Naive B cell (primary cell): Measurements from ENCODE around the gene STPG3. TPM values are rescaled to one million over a fixed set of nuclear protein-coding genes. Genes with fewer than 3 reads are reported as not detected.

Source experiments
- ATAC-seq, 2 donors: fragments of 150-1000 bp; cut with Tn5 transposase; 2 replicates each; pipeline ENCODE4 v1.10.0; 2021; ENCODE audit warnings: low read depth in 2 of 2, mild to moderate bottlenecking in 2 of 2, moderate library complexity in 2 of 2
- DNase-seq: peaks from one replicate; pipeline ENCODE4 v3.0.0; 2022
- H3K27ac Mint-ChIP-seq, 6 donors: one replicate each; pipeline ENCODE4 v1.8.0; 2020 to 2022; ENCODE audit warnings: mild to moderate bottlenecking in 6 of 6, mixed read lengths in 6 of 6, moderate library complexity in 5 of 6, inconsistent platforms in 2 of 6
- H3K27me3 Mint-ChIP-seq, 3 donors: one replicate each; pipeline ENCODE4 v1.8.0; 2021 to 2022; ENCODE audit warnings: mixed read lengths in 3 of 3, mild to moderate bottlenecking in 1 of 3
- H3K36me3 Mint-ChIP-seq, 2 donors: one replicate each; pipeline ENCODE4 v1.8.0; 2020 to 2022; ENCODE audit warnings: mixed read lengths in 2 of 2, inconsistent platforms in 1 of 2, mild to moderate bottlenecking in 1 of 2
- H3K4me1 Mint-ChIP-seq, 3 donors: one replicate each; pipeline ENCODE4 v1.8.0; 2020 to 2022; ENCODE audit warnings: mixed read lengths in 3 of 3, inconsistent platforms in 1 of 3, mild to moderate bottlenecking in 1 of 3, moderate library complexity in 1 of 3
- H3K4me3 Mint-ChIP-seq, 8 donors: one replicate each; pipeline ENCODE4 v1.8.0; 2020 to 2022; ENCODE audit warnings: mild to moderate bottlenecking in 8 of 8, mixed read lengths in 8 of 8, moderate library complexity in 8 of 8, inconsistent platforms in 2 of 8
- H3K9me3 Mint-ChIP-seq, 7 donors: one replicate each; pipeline ENCODE4 v1.8.0; 2020 to 2022; ENCODE audit warnings: mixed read lengths in 7 of 7, mild to moderate bottlenecking in 5 of 7, inconsistent platforms in 2 of 7, moderate library complexity in 1 of 7
- polyA plus RNA-seq, 6 donors: library from polyadenylated mRNA; unstranded; fragments of 300-500 nt; fragmentation: Illumina TruSeq; gene quantifications; one replicate each; pipeline ENCODE4 v1.2.3, GENCODE V29; 2021; ENCODE audit warnings: low read depth in 6 of 6

STPG3 gene
- polyA plus RNA-seq, 6 donors from 2014 or later, result not detected

DNA sequence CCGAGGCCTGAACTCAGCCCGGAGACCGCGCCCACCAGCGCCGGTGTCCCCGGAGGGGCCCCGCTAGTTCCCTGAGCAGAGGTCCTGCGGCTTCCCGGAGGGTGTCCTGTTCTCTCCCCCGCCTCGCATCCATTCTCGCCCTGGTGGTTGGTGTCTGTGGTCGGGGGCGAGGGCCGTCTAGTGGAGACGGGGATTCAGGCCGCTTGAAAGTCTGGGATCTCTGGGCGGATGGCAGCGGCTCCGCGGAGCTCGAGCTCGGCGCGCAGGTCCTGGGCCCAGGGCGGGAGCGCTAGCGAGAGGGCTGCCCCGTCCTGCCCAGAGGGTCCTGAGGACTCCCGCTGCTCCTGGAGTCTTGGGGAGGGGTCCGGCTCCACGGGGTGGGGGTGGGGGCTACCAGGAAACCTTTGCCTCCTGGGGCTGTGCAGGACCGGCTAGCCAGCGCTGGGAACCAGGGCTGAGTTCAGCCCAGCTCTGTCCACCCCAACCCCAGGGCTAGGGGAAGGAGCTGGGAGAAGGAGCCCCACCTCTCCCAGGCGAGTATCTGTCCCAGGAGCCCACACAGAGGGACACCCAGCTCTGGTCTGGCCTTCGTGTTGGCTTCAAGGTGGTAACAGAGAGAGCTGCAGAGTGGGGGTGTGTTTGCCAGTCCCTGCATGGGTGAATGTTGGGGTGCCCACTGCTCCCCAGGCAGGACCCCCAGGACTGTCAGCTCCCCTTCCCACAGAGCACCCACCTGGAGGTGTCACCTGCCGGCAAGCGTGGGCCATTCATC, 30.4 kb downstream of the STPG3 start:
- Mint-ChIP-seq H3K27ac (peak overlapping the region in 2 of 6 donors; percentile 6 to 19), H3K27me3 (no peaks in the 10 kb centered on the region), H3K4me1 (peaks cover 15 to 37% (median 33%) of the 10 kb centered on the region in 3 donors), H3K4me3 (peak overlapping the region in 3 of 8 donors; percentile 13 to 35 (median 23)), H3K9me3 (no peaks in the 10 kb centered on the region), H3K36me3 (no peaks in the 10 kb centered on the region)
- DNase-seq (no peak), ATAC-seq (no peak)

DNA sequence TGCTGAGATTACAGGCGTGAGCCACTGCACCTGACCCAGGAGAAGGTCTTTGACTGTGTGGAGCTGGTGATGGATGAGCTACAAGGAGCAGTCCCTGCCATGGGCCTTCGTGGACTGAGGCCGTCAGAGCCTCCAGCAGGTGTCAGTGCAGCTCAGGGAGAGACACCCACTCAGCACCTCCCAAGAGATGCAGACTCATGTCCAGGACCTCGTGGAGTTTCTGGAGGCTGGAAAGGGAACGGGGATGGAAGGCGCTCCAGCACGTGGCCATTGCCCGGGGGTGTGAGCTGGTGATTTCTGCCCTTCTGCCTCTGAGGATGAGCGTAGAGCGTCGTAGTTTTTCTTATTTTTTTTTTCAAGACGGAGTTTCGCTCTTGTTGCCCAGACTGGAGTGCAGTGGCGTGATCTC, 35.9 kb downstream of the STPG3 start:
- Mint-ChIP-seq H3K9me3 (peaks cover 0 to 2% (median 0%) of the 10 kb centered on the region in 7 donors), H3K27me3 (no peaks in the 10 kb centered on the region), H3K4me1 (peaks cover 10 to 32% (median 23%) of the 10 kb centered on the region in 3 donors), H3K36me3 (no peaks in the 10 kb centered on the region), H3K4me3 (peak overlapping the region in 7 of 8 donors; percentile 42 to 75 (median 68)), H3K27ac (peak overlapping the region in 5 of 6 donors; percentile 78 to 94 (median 89))
- DNase-seq (no peak), ATAC-seq (peak; percentile 25 to 35)

DNA sequence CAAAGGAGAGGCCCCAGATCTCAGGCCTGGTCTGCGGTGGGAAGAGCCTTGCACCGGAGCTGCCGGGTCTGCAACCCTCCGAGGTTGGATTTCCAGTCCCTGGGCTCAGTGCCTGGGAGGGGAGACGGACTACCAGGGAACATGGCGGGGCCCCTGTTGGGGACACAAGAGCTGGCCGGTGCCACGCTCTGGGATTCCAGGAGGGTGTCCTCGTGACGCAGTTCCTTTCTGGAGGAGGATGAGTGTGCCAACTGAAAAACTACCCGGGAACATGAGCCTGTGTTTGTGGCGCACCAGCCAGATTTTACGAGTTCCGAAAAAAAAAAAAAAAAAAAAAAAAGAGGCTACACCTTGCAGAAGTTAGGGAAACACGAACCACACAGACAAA, 42.0 kb downstream of the STPG3 start:
- peak overlapping the region in 1 of 6 donors; percentile 15 for H3K27ac Mint-ChIP-seq
- H3K9me3 Mint-ChIP-seq, result peaks cover 0 to 2% (median 0%) of the 10 kb centered on the region in 7 donors
- H3K27me3 Mint-ChIP-seq, result peaks cover 13 to 28% (median 20%) of the 10 kb centered on the region in 3 donors
- no peaks in the 10 kb centered on the region for H3K36me3 Mint-ChIP-seq
- peak overlapping the region in 2 of 8 donors; percentile 61 to 66 for H3K4me3 Mint-ChIP-seq
- ATAC-seq (no peak), DNase-seq (no peak)
- peaks cover 9 to 12% (median 11%) of the 10 kb centered on the region in 3 donors for H3K4me1 Mint-ChIP-seq

DNA sequence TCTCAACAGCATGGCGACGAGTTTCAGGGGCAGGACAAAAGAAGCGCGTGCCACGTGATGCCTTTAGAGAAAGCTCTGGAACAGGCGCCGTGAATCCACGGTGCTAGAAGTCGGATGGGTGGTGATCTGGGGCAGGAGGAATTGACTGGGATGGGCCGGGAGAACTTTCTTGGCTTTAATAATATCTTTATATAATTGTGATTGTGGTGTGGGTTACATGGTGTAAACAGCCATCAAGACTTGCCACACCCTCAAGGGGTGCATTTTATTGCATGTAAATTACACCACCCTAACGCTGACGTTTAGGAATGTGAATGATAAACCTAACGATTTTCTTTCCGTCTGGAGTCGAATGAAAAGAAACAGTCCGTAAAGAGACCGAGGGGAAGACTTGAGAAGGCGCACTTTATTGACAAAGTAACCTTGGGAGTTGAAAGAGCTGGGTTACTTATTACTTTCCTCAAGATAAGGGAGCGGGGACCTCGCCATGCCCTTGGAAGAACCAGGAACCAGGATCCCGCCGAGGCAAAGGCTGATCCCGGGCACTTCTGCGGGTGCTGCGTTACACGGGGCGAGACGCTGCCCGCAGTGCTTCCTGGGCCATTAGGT, 42.5 kb downstream of the STPG3 start:
- no peaks in the 10 kb centered on the region for H3K36me3 Mint-ChIP-seq
- H3K27ac Mint-ChIP-seq, result no peak overlapping the region
- no peak for DNase-seq

DNA sequence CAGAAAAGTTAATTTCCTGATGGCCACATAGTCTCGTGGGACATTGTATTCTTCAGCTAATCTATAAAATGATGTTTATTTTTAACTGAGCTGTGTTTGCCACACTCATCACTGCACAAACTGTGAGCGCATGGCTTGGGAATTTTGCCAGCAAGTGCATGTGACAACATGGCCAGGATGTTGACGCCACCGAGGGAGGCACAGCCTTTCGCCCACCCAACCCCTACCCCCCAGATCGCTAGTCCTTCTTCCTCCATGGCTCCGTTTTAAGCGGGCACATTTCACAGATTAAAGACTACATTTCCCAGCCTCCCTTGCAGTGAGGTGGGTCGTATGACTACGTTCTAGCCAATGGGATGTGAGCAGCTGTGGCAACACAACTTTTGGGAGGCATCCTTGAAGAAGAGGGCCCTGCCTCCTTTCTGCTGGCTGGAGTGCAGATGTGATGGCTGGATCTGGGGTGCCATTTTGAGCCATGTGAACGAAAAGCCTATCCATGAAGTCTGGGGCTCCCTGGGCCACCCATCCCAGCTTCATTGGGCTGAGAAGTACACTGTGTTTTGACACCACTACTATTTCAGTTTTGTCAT, 43.1 kb downstream of the STPG3 start:
- Mint-ChIP-seq H3K9me3 (peaks cover 0 to 2% (median 0%) of the 10 kb centered on the region in 7 donors), H3K27me3 (peaks cover 13 to 39% (median 26%) of the 10 kb centered on the region in 3 donors), H3K36me3 (no peaks in the 10 kb centered on the region), H3K27ac (peak overlapping the region in 1 of 6 donors; percentile 67), H3K4me1 (peaks cover 9 to 12% (median 11%) of the 10 kb centered on the region in 3 donors), H3K4me3 (peak overlapping the region; percentile 18 to 88 (median 66))
- ATAC-seq (peak; percentile 31), DNase-seq (no peak)

More for the DNA sequence above, 42.5 kb downstream of the STPG3 start:
- H3K9me3 Mint-ChIP-seq, result peaks cover 0 to 2% (median 0%) of the 10 kb centered on the region in 7 donors
- H3K4me3 Mint-ChIP-seq, result peak overlapping the region in 4 of 8 donors; percentile 42 to 69 (median 64)
- ATAC-seq, result no peak
- H3K27me3 Mint-ChIP-seq, result peaks cover 13 to 33% (median 20%) of the 10 kb centered on the region in 3 donors
- H3K4me1 Mint-ChIP-seq, result peaks cover 9 to 12% (median 11%) of the 10 kb centered on the region in 3 donors

DNA sequence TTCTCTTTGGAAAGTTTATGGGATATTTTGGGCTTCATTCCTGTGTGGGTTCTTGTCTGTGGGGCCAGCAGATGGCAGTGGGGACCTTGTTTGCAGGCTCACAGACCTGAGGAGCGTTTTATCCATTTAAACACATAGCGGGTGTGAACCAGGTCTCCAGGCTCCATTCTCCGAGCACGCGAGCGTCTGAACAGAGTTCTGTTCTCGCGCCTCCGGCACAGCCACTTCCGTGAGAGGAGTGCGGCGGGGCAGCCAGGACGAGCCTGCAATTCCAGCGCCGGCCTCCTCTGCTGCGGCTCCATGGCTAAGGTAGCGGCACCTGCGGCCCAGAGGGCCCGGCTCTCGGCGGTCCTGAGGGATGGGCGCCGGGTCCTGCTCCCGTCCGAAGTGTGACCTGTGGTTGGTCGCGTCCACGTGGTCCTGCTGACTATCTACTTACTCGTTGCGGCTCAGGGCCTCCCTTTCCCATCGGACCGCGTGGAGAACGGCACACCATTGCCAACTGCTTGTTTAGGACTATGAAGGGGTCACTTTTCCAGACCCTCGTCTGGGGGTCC, 43.7 kb downstream of the STPG3 start:
- no peaks in the 10 kb centered on the region for H3K36me3 Mint-ChIP-seq
- DNase-seq, result no peak
- H3K27ac Mint-ChIP-seq, result peak overlapping the region in 2 of 6 donors; percentile 28 to 67
- peak overlapping the region; percentile 44 to 88 (median 66) for H3K4me3 Mint-ChIP-seq
- peak; percentile 19 to 20 for ATAC-seq
- H3K27me3 Mint-ChIP-seq, result peaks cover 14 to 40% (median 26%) of the 10 kb centered on the region in 3 donors
- H3K4me1 Mint-ChIP-seq, result peaks cover 9 to 12% (median 11%) of the 10 kb centered on the region in 3 donors
- peaks cover 0 to 2% (median 0%) of the 10 kb centered on the region in 7 donors for H3K9me3 Mint-ChIP-seq

DNA sequence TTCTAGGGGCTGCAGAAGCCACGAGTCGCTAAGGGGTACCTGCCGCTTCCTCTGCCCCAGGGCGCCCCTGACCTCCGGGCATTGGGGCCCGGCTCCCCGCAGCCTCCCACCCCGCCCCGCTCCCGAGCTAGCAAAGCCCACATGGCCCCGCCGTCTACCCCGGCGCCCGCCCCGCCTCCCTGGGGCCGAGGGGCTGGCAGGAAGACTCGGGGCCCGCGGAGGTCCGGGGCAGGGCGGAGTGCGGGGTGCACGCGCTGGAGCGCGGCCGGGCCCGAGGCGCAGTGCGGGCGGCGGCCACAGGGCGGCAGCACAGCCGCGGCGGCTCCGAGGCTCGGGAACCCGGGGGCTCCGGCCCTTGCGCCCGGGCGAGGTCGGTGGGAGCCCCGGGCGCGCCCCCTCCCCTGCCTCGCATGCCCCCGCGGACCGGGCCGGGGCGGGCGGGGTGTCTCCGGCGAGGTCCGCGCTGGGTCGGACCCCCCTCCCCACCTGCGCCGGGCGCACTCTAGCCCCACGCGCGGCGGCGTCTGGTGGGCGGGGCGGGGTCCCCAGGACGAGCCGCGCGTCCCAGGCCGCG, 44.2 kb downstream of the STPG3 start:
- Mint-ChIP-seq H3K27ac (no peak overlapping the region), H3K4me3 (peak overlapping the region in 6 of 8 donors; percentile 44 to 88 (median 67)), H3K36me3 (no peaks in the 10 kb centered on the region), H3K9me3 (peaks cover 0 to 2% (median 0%) of the 10 kb centered on the region in 7 donors), H3K4me1 (peaks cover 9 to 15% (median 11%) of the 10 kb centered on the region in 3 donors), H3K27me3 (peaks cover 18 to 43% (median 26%) of the 10 kb centered on the region in 3 donors)
- peak; percentile 68 for DNase-seq
- ATAC-seq, result peak; percentile 82 to 85

DNA sequence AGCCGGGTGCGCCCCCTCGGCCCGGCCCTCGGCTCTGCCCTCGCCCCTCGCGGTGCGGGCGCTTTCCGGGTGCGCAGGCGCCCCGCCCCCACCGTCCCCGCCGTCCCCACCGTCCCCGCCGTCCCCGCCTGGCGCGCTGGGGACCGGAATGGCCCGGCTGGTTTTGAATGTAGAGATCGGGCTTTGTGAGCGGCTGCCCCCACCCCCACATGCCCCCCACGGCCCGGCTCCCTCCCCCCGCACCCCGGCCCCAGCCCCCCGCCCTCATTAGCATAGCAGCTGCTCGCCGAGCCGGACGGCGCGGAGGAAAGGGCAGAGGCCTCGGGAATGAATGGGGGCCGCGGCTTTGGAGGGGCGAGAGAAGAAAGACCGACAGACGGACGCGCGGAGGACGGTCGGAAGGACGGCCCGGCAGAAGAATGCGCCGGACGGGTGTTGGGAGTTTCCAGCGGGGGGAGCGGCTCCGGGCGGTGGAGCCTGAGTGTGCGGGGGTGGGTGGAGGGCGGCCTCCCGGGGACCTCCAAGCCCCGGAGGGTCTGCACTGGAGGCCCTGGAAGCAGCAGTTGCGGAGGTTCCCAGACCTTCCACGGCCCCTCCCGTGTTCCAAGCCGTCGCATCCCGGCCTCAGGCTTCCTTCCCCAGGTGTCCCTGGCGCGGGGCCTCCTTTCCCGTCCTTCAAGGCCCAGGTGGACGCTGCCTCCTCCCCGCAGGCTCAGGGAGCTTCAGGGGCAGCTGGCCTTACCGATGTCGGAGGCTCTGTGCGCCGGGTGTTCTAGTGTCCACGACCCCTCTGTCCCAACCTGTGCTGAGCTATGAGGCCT, 45.0 kb downstream of the STPG3 start:
- DNase-seq (no peak), ATAC-seq (peak; percentile 11 to 18)
- Mint-ChIP-seq H3K9me3 (peaks cover 0 to 2% (median 0%) of the 10 kb centered on the region in 7 donors), H3K27me3 (peaks cover 21 to 43% (median 26%) of the 10 kb centered on the region in 3 donors), H3K27ac (peak overlapping the region in 2 of 6 donors; percentile 51 to 60), H3K4me3 (peak overlapping the region; percentile 65 to 92 (median 82)), H3K4me1 (peaks cover 13 to 18% (median 16%) of the 10 kb centered on the region in 3 donors), H3K36me3 (no peaks in the 10 kb centered on the region)

DNA sequence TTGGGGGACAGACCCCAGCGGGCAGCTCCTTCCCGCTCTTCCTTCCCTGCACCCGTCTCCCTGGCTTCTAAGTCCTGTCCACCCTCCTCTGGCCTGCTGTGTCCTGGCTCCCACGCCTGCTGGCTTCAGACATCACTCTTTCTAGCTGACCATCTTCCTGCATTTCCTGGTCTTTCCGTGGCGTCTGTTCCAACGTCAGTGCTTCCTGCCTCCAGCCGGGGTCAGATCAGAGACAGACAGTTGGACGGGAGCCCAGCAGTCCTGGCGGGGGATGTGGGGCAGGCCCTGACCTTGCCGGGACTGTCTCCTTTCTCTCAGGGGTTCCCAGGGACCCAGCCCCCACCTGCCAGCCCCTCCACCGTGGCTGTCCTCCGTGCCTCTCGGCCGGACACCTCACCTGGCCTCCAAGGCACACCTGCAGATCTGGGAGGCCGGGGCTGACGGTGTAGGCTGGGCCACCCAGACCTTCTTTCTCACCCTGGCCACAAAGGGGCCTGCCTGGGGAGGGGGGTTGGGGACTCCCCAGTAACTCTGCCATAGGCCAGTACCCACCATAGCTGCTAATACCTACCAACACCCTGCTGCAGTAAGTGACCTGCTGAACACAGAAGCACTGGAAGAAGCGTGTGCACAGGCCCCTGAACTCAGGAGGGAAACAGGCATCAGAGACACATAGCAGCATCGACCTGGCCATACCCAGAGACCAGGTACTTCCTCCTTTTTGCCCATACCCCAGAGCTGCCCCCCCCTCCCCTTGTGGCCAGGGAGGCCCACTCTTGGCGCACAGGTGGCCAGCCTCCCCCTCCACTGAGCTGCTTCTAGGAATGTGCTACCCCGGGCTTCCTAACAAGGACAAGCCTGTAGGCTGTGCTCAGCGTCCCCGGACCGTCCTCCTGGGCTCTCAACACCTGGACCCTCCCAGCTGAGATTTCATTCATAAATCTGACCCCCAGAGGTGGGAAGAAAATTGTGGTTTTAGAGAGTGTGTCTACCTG, 45.9 kb downstream of the STPG3 start:
- peaks cover 13 to 18% (median 16%) of the 10 kb centered on the region in 3 donors for H3K4me1 Mint-ChIP-seq
- ATAC-seq, result no peak
- no peaks in the 10 kb centered on the region for H3K36me3 Mint-ChIP-seq
- H3K27me3 Mint-ChIP-seq, result peaks cover 21 to 43% (median 26%) of the 10 kb centered on the region in 3 donors
- H3K27ac Mint-ChIP-seq, result peak overlapping the region in 4 of 6 donors; percentile 2 to 62 (median 56)
- DNase-seq, result no peak
- peaks cover 0 to 2% (median 0%) of the 10 kb centered on the region in 7 donors for H3K9me3 Mint-ChIP-seq
- H3K4me3 Mint-ChIP-seq, result peak overlapping the region; percentile 65 to 92 (median 82)

DNA sequence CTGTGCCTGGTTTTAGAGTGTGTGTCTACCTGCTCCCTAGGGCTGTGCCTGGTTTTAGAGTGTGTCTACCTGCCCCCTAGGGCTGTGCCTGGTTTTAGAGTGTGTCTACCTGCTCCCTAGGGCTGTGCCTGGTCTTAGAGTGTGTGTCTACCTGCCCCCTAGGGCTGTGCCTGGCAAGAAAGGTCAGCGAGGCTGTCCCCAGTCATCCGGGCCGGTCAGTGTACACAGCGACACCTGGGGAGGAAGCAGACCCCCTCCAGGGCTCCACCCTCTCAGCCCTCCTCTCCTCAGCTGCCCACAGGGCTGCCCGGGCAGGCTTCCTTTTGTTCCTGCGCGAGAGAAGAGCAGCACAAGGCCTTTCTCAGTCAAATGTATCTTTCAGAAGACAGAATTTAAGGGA, 46.9 kb downstream of the STPG3 start:
- Mint-ChIP-seq H3K27ac (no peak overlapping the region), H3K36me3 (no peaks in the 10 kb centered on the region), H3K4me3 (peak overlapping the region in 1 of 8 donors; percentile 27), H3K4me1 (peaks cover 13 to 19% (median 16%) of the 10 kb centered on the region in 3 donors), H3K9me3 (peaks cover 0 to 2% (median 0%) of the 10 kb centered on the region in 7 donors), H3K27me3 (peaks cover 21 to 43% (median 26%) of the 10 kb centered on the region in 3 donors)
- DNase-seq (no peak), ATAC-seq (no peak)
